Kidney (tissue), 14 donors: ENCODE results near the gene PWWP3B. TPM values are rescaled to one million over a fixed set of nuclear protein-coding genes. Genes with fewer than 3 reads are reported as not detected.
"Not testable (repeated sequence)": the region's sequence is repeated elsewhere in the genome, so short reads cannot be mapped to it uniquely, and the experiment has no call there.

ENCODE experiments used
- DNase-seq, 5 donors: peaks; one replicate each; pipeline ENCODE4 v3.0.0-alpha.2; 2013 to 2020
- FAIRE-seq: peaks from 2 replicates; lab custom pipeline; 2012; peaks lifted over from hg19 to GRCh38; lab: Jason Lieb, UNC
- H3K27ac ChIP-seq, 2 donors: one replicate each; pipeline ENCODE4 v1.7.0; 2013; ENCODE audit warnings: low read depth in 2 of 2, low read length in 2 of 2, inconsistent platforms in 1 of 2
- H3K27me3 ChIP-seq: one replicate; pipeline ENCODE4 v1.7.1; 2013; ENCODE audit warnings: low read length, inconsistent platforms; ENCODE audit not compliant: control insufficient read depth, insufficient read depth
- H3K36me3 ChIP-seq, 3 donors: one replicate each; pipeline versions ENCODE4 v1.7.0 to v1.7.1; 2013; ENCODE audit warnings: low read length in 3 of 3, control low read depth in 1 of 3, inconsistent platforms in 1 of 3; ENCODE audit not compliant: insufficient read depth in 3 of 3, control insufficient read depth in 2 of 3
- H3K4me1 ChIP-seq, 3 donors: one replicate each; pipeline versions ENCODE4 v1.7.0 to v1.7.1; 2013; ENCODE audit warnings: low read length in 3 of 3, inconsistent platforms in 1 of 3, low read depth in 1 of 3; ENCODE audit not compliant: control insufficient read depth in 2 of 3, insufficient read depth in 2 of 3
- H3K4me3 ChIP-seq, 3 donors: one replicate each; pipeline versions ENCODE4 v1.7.0 to v1.8.1; 2013; ENCODE audit warnings: low read length in 3 of 3, control low read depth in 1 of 3, inconsistent platforms in 1 of 3
- H3K9ac ChIP-seq, 3 donors: one replicate each; pipeline versions ENCODE4 v1.7.0 to v1.7.1; 2013; ENCODE audit warnings: low read length in 3 of 3, control low read depth in 1 of 3, inconsistent platforms in 1 of 3
- H3K9me3 ChIP-seq, 3 donors: one replicate each; pipeline versions ENCODE4 v1.7.0 to v1.7.1; 2013; ENCODE audit warnings: low read length in 3 of 3, control low read depth in 1 of 3, inconsistent platforms in 1 of 3; ENCODE audit not compliant: control insufficient read depth in 2 of 3, insufficient read depth in 1 of 3
- CTCF ChIP-seq: IDR thresholded peaks from 3 replicates; pipeline ENCODE4 v1.5.1; 2012; ENCODE audit warnings: mild to moderate bottlenecking, moderate library complexity, borderline replicate concordance; ENCODE audit not compliant: insufficient read depth; ENCODE audit errors: extremely low read depth
- intact Hi-C: fragments of 100-400 bp; cut with DNase I; formaldehyde crosslinking; loops from one replicate; pipeline ENCODE4 v1.11.1; 2022
- polyA plus RNA-seq: library from polyadenylated mRNA; stranded (reverse); fragments of 350-450 nt; fragmentation: Illumina TruSeq; extraction: RNeasy Lipid Tissue Mini Kit (QIAGEN cat#74804); gene quantifications from one replicate; pipeline ENCODE4 v1.2.3, GENCODE V29; 2014; ENCODE audit warnings: low read depth, low replicate concordance; ENCODE audit not compliant: insufficient read depth
- total RNA-seq: library from RNA; stranded (reverse); fragmentation: NEBNext Ultra II Directional; extraction: Animal tissue kit (Norgen Biotek cat#: 25700); gene quantifications from one replicate; pipeline ENCODE4 v1.2.1, GENCODE V29; 2021
- donor health status: control.
- donor health status: control.
- donor health status: control.
- donor health status: control.
- donor health status: control.
- donor health status: DM: yes; HTN: yes; CAD: no.
- donor health status: Normal renal cell carcinoma (clear cell type).

PWWP3B gene
- total and polyA plus RNA-seq, 2 donors from 2014 or later, result 1.4 to 2.0 TPM

- H3K4me3 ChIP-seq, result no peak overlapping the region
- H3K9ac ChIP-seq, result no peak overlapping the region
- H3K36me3 ChIP-seq, result no peaks in the 10 kb centered on the region
- intact Hi-C loops, result no loop called here
- no peaks in the 10 kb centered on the region for H3K27me3 ChIP-seq
- FAIRE-seq (no peak), DNase-seq (no peak)
- H3K9me3 ChIP-seq, result no peaks in the 10 kb centered on the region
- TF ChIP-seq CTCF, result no peak
- no peak overlapping the region for H3K27ac ChIP-seq
- H3K4me1 ChIP-seq, result no peaks in the 10 kb centered on the region
Measured at GRCh38 chrX:106178826-106179225, 10.7 kb downstream of the PWWP3B start.

GRCh38 chrX:106183685-106184084 is 15.6 kb downstream of the PWWP3B start:
- not testable (repeated sequence) for H3K27me3 ChIP-seq, DNase-seq, FAIRE-seq

GRCh38 chrX:106201502-106202178 is 33.5 kb downstream of the PWWP3B start:
- DNase-seq (peak in 4 of 5 donors; percentile 51 to 70 (median 58)), FAIRE-seq (no peak)
- Histone ChIP-seq H3K27ac (no peak overlapping the region), H3K4me1 (no peaks in the 10 kb centered on the region), H3K9me3 (no peaks in the 10 kb centered on the region), H3K9ac (no peak overlapping the region), H3K36me3 (no peaks in the 10 kb centered on the region), H3K27me3 (no peaks in the 10 kb centered on the region), H3K4me3 (no peak overlapping the region)
- TF ChIP-seq CTCF, result no peak
- intact Hi-C loops, result no loop called here

More at GRCh38 chrX:106183685-106184084, 15.6 kb downstream of the PWWP3B start:
- H3K36me3 ChIP-seq, H3K9me3 ChIP-seq, H3K4me1 ChIP-seq, intact Hi-C loops, H3K4me3 ChIP-seq, H3K9ac ChIP-seq, H3K27ac ChIP-seq: not testable (repeated sequence)

- intact Hi-C loops, result no loop called here
- TF ChIP-seq CTCF, result no peak
- no peaks in the 10 kb centered on the region for H3K27me3 ChIP-seq
- no peak for DNase-seq
- FAIRE-seq, result no peak
- no peaks in the 10 kb centered on the region for H3K9me3 ChIP-seq
- no peaks in the 10 kb centered on the region for H3K36me3 ChIP-seq
- no peaks in the 10 kb centered on the region for H3K4me1 ChIP-seq
- H3K27ac ChIP-seq, result no peak overlapping the region
- no peak overlapping the region for H3K4me3 ChIP-seq
- H3K9ac ChIP-seq, result no peak overlapping the region
Measured at GRCh38 chrX:106203315-106203714, 35.2 kb downstream of the PWWP3B start.
